GM23338 (cell line): ENCODE data around the gene MAST4.

ENCODE experiments used
- CREB1 ChIP-seq: fragments of 250-450 bp; sonication (Bioruptor Pico); IDR thresholded peaks from 2 replicates; pipeline ENCODE4 v1.5.0; 2020; ENCODE audit warnings: low read depth, mild to moderate bottlenecking, moderate library complexity
- EZH2 ChIP-seq: fragments of 200-600 bp; sonication (generic); IDR thresholded peaks from one replicate; pipeline ENCODE4 v1.8.0; 2017; ENCODE audit warnings: antibody characterized with exemption, mild to moderate bottlenecking, low read depth; ENCODE audit not compliant: unreplicated experiment
- EZH2phosphoT487 ChIP-seq: fragments of 200-600 bp; sonication (generic); IDR thresholded peaks from one replicate; pipeline ENCODE4 v1.8.1; 2018; ENCODE audit warnings: antibody characterized with exemption; ENCODE audit not compliant: unreplicated experiment
- JUNB ChIP-seq: IDR thresholded peaks from one replicate; pipeline ENCODE4 v1.6.1; 2016; ENCODE audit warnings: antibody characterized with exemption; ENCODE audit not compliant: unreplicated experiment
- POLR2AphosphoS5 ChIP-seq: IDR thresholded peaks from 2 replicates; pipeline ENCODE4 v1.6.1; 2016; ENCODE audit warnings: antibody characterized with exemption, low read depth
- STAT1 ChIP-seq: IDR thresholded peaks from one replicate; pipeline ENCODE4 v1.6.1; 2016; ENCODE audit warnings: antibody characterized with exemption; ENCODE audit not compliant: unreplicated experiment
- ZNF331 ChIP-seq: fragments of 250-450 bp; sonication (Bioruptor Pico); IDR thresholded peaks from 2 replicates; pipeline ENCODE4 v1.5.0; 2020; ENCODE audit warnings: low read depth, mild to moderate bottlenecking, moderate library complexity
- TF ChIP-seq, protein P1 (sequence below): IDR thresholded peaks from 2 replicates; pipeline ENCODE4 v1.6.1; 2016; ENCODE audit warnings: antibody characterized with exemption
- TF ChIP-seq, protein P2 (sequence below), 2 experiments: fragments of 200-600 bp in 1 of 2; sonication (generic) in 1 of 2; conservative IDR thresholded peaks; 2 replicates each; pipeline versions ENCODE4 v1.5.1 to v1.6.1; 2016 to 2017; ENCODE audit warnings: antibody characterized with exemption in 2 of 2, low read depth in 2 of 2, mild to moderate bottlenecking in 2 of 2, moderate library complexity in 1 of 2
- TF ChIP-seq, protein P3 (sequence below): IDR thresholded peaks from one replicate; pipeline ENCODE4 v1.6.1; 2018; ENCODE audit warnings: antibody characterized with exemption; ENCODE audit not compliant: unreplicated experiment
- TF ChIP-seq, protein P4 (sequence below): fragments of 250-450 bp; sonication (Bioruptor Pico); IDR thresholded peaks from 2 replicates; pipeline ENCODE4 v1.5.0; 2020; ENCODE audit warnings: mild to moderate bottlenecking, moderate library complexity

DNA sequence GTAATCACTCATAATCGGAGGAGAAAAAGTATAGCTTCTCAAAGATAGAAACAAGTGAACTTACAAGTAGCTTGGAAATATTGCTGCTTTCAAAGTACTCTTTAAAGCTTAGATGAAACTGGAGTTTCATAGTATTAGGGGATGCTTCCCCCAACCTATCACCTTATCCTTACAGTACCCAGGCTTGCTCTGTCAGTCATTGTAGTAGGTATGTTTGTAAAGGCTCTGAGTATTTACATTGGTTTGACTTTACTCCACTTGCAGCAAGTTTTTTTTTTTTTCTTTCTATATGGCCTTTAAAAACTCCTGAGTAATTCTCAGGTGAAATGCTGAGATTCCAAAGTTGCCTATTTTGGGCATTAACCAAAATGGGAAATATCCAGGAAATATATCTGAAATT is 515.6 kb downstream of the MAST4 start:
- TF ChIP-seq, protein P1, sequence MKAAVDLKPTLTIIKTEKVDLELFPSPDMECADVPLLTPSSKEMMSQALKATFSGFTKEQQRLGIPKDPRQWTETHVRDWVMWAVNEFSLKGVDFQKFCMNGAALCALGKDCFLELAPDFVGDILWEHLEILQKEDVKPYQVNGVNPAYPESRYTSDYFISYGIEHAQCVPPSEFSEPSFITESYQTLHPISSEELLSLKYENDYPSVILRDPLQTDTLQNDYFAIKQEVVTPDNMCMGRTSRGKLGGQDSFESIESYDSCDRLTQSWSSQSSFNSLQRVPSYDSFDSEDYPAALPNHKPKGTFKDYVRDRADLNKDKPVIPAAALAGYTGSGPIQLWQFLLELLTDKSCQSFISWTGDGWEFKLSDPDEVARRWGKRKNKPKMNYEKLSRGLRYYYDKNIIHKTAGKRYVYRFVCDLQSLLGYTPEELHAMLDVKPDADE: no peak
- TF ChIP-seq, protein P2, sequence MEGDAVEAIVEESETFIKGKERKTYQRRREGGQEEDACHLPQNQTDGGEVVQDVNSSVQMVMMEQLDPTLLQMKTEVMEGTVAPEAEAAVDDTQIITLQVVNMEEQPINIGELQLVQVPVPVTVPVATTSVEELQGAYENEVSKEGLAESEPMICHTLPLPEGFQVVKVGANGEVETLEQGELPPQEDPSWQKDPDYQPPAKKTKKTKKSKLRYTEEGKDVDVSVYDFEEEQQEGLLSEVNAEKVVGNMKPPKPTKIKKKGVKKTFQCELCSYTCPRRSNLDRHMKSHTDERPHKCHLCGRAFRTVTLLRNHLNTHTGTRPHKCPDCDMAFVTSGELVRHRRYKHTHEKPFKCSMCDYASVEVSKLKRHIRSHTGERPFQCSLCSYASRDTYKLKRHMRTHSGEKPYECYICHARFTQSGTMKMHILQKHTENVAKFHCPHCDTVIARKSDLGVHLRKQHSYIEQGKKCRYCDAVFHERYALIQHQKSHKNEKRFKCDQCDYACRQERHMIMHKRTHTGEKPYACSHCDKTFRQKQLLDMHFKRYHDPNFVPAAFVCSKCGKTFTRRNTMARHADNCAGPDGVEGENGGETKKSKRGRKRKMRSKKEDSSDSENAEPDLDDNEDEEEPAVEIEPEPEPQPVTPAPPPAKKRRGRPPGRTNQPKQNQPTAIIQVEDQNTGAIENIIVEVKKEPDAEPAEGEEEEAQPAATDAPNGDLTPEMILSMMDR (conservative IDR thresholded peaks at IDR 0.05; ENCODE audit: low read depth in 2 of 2): no peak
- TF ChIP-seq EZH2 (no peak), CREB1 (no peak), POLR2AphosphoS5 (no peak), EZH2phosphoT487 (no peak), JUNB (no peak), ZNF331 (no peak), STAT1 (no peak)
- TF ChIP-seq, protein P3, sequence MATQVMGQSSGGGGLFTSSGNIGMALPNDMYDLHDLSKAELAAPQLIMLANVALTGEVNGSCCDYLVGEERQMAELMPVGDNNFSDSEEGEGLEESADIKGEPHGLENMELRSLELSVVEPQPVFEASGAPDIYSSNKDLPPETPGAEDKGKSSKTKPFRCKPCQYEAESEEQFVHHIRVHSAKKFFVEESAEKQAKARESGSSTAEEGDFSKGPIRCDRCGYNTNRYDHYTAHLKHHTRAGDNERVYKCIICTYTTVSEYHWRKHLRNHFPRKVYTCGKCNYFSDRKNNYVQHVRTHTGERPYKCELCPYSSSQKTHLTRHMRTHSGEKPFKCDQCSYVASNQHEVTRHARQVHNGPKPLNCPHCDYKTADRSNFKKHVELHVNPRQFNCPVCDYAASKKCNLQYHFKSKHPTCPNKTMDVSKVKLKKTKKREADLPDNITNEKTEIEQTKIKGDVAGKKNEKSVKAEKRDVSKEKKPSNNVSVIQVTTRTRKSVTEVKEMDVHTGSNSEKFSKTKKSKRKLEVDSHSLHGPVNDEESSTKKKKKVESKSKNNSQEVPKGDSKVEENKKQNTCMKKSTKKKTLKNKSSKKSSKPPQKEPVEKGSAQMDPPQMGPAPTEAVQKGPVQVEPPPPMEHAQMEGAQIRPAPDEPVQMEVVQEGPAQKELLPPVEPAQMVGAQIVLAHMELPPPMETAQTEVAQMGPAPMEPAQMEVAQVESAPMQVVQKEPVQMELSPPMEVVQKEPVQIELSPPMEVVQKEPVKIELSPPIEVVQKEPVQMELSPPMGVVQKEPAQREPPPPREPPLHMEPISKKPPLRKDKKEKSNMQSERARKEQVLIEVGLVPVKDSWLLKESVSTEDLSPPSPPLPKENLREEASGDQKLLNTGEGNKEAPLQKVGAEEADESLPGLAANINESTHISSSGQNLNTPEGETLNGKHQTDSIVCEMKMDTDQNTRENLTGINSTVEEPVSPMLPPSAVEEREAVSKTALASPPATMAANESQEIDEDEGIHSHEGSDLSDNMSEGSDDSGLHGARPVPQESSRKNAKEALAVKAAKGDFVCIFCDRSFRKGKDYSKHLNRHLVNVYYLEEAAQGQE: no peak
- TF ChIP-seq, protein P4, sequence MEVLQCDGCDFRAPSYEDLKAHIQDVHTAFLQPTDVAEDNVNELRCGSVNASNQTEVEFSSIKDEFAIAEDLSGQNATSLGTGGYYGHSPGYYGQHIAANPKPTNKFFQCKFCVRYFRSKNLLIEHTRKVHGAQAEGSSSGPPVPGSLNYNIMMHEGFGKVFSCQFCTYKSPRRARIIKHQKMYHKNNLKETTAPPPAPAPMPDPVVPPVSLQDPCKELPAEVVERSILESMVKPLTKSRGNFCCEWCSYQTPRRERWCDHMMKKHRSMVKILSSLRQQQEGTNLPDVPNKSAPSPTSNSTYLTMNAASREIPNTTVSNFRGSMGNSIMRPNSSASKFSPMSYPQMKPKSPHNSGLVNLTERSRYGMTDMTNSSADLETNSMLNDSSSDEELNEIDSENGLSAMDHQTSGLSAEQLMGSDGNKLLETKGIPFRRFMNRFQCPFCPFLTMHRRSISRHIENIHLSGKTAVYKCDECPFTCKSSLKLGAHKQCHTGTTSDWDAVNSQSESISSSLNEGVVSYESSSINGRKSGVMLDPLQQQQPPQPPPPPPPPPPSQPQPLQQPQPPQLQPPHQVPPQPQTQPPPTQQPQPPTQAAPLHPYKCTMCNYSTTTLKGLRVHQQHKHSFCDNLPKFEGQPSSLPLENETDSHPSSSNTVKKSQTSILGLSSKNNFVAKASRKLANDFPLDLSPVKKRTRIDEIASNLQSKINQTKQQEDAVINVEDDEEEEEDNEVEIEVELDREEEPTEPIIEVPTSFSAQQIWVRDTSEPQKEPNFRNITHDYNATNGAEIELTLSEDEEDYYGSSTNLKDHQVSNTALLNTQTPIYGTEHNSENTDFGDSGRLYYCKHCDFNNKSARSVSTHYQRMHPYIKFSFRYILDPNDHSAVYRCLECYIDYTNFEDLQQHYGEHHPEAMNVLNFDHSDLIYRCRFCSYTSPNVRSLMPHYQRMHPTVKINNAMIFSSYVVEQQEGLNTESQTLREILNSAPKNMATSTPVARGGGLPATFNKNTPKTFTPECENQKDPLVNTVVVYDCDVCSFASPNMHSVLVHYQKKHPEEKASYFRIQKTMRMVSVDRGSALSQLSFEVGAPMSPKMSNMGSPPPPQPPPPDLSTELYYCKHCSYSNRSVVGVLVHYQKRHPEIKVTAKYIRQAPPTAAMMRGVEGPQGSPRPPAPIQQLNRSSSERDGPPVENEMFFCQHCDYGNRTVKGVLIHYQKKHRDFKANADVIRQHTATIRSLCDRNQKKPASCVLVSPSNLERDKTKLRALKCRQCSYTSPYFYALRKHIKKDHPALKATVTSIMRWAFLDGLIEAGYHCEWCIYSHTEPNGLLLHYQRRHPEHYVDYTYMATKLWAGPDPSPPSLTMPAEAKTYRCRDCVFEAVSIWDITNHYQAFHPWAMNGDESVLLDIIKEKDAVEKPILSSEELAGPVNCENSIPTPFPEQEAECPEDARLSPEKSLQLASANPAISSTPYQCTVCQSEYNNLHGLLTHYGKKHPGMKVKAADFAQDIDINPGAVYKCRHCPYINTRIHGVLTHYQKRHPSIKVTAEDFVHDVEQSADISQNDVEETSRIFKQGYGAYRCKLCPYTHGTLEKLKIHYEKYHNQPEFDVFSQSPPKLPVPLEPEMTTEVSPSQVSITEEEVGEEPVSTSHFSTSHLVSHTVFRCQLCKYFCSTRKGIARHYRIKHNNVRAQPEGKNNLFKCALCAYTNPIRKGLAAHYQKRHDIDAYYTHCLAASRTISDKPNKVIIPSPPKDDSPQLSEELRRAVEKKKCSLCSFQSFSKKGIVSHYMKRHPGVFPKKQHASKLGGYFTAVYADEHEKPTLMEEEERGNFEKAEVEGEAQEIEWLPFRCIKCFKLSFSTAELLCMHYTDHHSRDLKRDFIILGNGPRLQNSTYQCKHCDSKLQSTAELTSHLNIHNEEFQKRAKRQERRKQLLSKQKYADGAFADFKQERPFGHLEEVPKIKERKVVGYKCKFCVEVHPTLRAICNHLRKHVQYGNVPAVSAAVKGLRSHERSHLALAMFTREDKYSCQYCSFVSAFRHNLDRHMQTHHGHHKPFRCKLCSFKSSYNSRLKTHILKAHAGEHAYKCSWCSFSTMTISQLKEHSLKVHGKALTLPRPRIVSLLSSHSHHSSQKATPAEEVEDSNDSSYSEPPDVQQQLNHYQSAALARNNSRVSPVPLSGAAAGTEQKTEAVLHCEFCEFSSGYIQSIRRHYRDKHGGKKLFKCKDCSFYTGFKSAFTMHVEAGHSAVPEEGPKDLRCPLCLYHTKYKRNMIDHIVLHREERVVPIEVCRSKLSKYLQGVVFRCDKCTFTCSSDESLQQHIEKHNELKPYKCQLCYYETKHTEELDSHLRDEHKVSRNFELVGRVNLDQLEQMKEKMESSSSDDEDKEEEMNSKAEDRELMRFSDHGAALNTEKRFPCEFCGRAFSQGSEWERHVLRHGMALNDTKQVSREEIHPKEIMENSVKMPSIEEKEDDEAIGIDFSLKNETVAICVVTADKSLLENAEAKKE (CRISPR knock-in tag): no peak
